ENCODE results near the gene EXOC4. TPM values are rescaled to one million over a fixed set of nuclear protein-coding genes. Genes with fewer than 3 reads are reported as not detected.

The EXOC4 gene
- total and polyA plus RNA-seq, 2 of the 13 experiments (the other 11 are each of a cell fraction or from before 2014, with no cell fraction given), result 22.5 to 39.0 TPM

DNA sequence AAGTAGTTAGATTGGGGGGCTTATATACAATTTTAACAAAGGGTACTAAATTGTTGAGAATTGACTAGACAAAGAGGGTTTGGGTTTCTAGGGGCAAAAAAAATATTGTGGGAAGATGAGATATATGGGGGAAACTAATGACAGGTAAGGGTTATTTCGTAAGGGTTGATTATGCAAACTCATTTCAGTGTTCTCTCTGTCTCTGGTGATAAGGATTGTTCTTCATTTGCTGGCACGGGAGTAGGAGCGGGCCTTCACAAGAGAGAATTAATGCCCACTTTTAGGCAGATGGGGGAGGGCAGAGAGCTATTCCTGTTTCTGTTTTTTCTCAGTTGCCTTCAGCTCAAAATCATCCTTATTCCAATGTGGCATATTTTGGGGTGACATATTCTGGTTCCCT lies 258.4 kb downstream of the EXOC4 start (continued):
- TF ChIP-seq, protein P1, sequence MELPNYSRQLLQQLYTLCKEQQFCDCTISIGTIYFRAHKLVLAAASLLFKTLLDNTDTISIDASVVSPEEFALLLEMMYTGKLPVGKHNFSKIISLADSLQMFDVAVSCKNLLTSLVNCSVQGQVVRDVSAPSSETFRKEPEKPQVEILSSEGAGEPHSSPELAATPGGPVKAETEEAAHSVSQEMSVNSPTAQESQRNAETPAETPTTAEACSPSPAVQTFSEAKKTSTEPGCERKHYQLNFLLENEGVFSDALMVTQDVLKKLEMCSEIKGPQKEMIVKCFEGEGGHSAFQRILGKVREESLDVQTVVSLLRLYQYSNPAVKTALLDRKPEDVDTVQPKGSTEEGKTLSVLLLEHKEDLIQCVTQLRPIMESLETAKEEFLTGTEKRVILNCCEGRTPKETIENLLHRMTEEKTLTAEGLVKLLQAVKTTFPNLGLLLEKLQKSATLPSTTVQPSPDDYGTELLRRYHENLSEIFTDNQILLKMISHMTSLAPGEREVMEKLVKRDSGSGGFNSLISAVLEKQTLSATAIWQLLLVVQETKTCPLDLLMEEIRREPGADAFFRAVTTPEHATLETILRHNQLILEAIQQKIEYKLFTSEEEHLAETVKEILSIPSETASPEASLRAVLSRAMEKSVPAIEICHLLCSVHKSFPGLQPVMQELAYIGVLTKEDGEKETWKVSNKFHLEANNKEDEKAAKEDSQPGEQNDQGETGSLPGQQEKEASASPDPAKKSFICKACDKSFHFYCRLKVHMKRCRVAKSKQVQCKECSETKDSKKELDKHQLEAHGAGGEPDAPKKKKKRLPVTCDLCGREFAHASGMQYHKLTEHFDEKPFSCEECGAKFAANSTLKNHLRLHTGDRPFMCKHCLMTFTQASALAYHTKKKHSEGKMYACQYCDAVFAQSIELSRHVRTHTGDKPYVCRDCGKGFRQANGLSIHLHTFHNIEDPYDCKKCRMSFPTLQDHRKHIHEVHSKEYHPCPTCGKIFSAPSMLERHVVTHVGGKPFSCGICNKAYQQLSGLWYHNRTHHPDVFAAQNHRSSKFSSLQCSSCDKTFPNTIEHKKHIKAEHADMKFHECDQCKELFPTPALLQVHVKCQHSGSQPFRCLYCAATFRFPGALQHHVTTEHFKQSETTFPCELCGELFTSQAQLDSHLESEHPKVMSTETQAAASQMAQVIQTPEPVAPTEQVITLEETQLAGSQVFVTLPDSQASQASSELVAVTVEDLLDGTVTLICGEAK (IDR thresholded peaks at IDR 0.05), result no peak
- TF ChIP-seq, protein P1 (CRISPR knock-in tag; IDR thresholded peaks at IDR 0.05), result no peak
- TF ChIP-seq, protein P2, sequence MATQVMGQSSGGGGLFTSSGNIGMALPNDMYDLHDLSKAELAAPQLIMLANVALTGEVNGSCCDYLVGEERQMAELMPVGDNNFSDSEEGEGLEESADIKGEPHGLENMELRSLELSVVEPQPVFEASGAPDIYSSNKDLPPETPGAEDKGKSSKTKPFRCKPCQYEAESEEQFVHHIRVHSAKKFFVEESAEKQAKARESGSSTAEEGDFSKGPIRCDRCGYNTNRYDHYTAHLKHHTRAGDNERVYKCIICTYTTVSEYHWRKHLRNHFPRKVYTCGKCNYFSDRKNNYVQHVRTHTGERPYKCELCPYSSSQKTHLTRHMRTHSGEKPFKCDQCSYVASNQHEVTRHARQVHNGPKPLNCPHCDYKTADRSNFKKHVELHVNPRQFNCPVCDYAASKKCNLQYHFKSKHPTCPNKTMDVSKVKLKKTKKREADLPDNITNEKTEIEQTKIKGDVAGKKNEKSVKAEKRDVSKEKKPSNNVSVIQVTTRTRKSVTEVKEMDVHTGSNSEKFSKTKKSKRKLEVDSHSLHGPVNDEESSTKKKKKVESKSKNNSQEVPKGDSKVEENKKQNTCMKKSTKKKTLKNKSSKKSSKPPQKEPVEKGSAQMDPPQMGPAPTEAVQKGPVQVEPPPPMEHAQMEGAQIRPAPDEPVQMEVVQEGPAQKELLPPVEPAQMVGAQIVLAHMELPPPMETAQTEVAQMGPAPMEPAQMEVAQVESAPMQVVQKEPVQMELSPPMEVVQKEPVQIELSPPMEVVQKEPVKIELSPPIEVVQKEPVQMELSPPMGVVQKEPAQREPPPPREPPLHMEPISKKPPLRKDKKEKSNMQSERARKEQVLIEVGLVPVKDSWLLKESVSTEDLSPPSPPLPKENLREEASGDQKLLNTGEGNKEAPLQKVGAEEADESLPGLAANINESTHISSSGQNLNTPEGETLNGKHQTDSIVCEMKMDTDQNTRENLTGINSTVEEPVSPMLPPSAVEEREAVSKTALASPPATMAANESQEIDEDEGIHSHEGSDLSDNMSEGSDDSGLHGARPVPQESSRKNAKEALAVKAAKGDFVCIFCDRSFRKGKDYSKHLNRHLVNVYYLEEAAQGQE (IDR thresholded peaks at IDR 0.05; ENCODE audit: borderline replicate concordance in 1 of 2, low read depth in 1 of 2, low read length in 2 of 2), result no peak
- no peak for TF ChIP-seq MXD4 (CRISPR knock-in tag; IDR thresholded peaks at IDR 0.05)

Data from HepG2 (cell line).